OCI-LY1 (cell line): ENCODE results near the gene TBC1D14.

Experiments
- H2AFZ ChIP-seq: fragments of 200-600 bp; sonication (generic), shearing (Covaris generic); 2 replicates; pipeline ENCODE4 v1.6.0; 2014; ENCODE audit warnings: antibody characterized with exemption, mild to moderate bottlenecking, low read length
- H3F3A ChIP-seq: fragments of 200-600 bp; sonication (generic), shearing (Covaris generic); 2 replicates; pipeline ENCODE4 v1.6.0; 2014; ENCODE audit warnings: mild to moderate bottlenecking, antibody characterized with exemption, low read length, moderate library complexity; ENCODE audit not compliant: insufficient read depth
- H3K27ac ChIP-seq: fragments of 200-600 bp; sonication (generic); 2 replicates; pipeline ENCODE4 v1.5.1; 2014; ENCODE audit warnings: low read length, mixed run types, mild to moderate bottlenecking, low read depth; ENCODE audit not compliant: poor library complexity, severe bottlenecking
- H3K27me3 ChIP-seq: fragments of 200-600 bp; sonication (generic); 2 replicates; pipeline ENCODE4 v1.6.0; 2014; ENCODE audit warnings: antibody characterized with exemption, mild to moderate bottlenecking, low read length, moderate library complexity; ENCODE audit not compliant: insufficient read depth
- H3K36me3 ChIP-seq: fragments of 200-600 bp; sonication (generic); 2 replicates; pipeline ENCODE4 v1.6.1; 2014; ENCODE audit warnings: mild to moderate bottlenecking, antibody characterized with exemption, low read length, moderate library complexity, mixed read lengths; ENCODE audit not compliant: insufficient read depth
- H3K4me1 ChIP-seq: fragments of 200-600 bp; sonication (generic); 2 replicates; pipeline ENCODE4 v1.5.1; 2014; ENCODE audit warnings: mild to moderate bottlenecking, low read length, moderate library complexity; ENCODE audit not compliant: insufficient read depth, severe bottlenecking
- H3K4me2 ChIP-seq: fragments of 200-600 bp; sonication (generic), shearing (Covaris generic); 2 replicates; pipeline ENCODE4 v1.6.1; 2014; ENCODE audit warnings: low read length
- H3K4me3 ChIP-seq: fragments of 200-600 bp; sonication (generic); 2 replicates; pipeline ENCODE4 v1.5.1; 2014; ENCODE audit warnings: low read length, low read depth, mild to moderate bottlenecking, mixed read lengths; ENCODE audit not compliant: poor library complexity, severe bottlenecking
- H3K79me2 ChIP-seq: fragments of 200-600 bp; shearing (Covaris generic); 2 replicates; pipeline ENCODE4 v1.6.1; 2016; ENCODE audit warnings: mixed run types, low read length, mixed read lengths; ENCODE audit not compliant: insufficient read depth
- H3K9ac ChIP-seq: fragments of 200-600 bp; sonication (generic), shearing (Covaris generic); 2 replicates; pipeline ENCODE4 v1.6.1; 2014; ENCODE audit warnings: mild to moderate bottlenecking, low read length, mixed read lengths
- H3K9me2 ChIP-seq: fragments of 200-600 bp; sonication (generic), shearing (Covaris generic); 2 replicates; pipeline ENCODE4 v1.6.1; 2014; ENCODE audit warnings: low read depth, mild to moderate bottlenecking, low read length, mixed read lengths
- H3K9me3 ChIP-seq: fragments of 200-600 bp; shearing (Covaris generic); 2 replicates; pipeline ENCODE4 v1.6.1; 2014; ENCODE audit warnings: low read length, mixed read lengths
- H4K20me1 ChIP-seq: fragments of 200-600 bp; sonication (generic), shearing (Covaris generic); 2 replicates; pipeline ENCODE4 v1.6.0; 2016; ENCODE audit warnings: mild to moderate bottlenecking, low read length; ENCODE audit not compliant: insufficient read depth
- CTCF ChIP-seq: fragments of 200-600 bp; sonication (generic), shearing (Covaris generic); IDR thresholded peaks from 2 replicates; pipeline ENCODE4 v1.5.1; 2017; ENCODE audit warnings: mild to moderate bottlenecking, antibody characterized with exemption, low read length, moderate library complexity, mixed read lengths
- EZH2 ChIP-seq: fragments of 200-600 bp; sonication (generic), shearing (Covaris generic); IDR thresholded peaks from 2 replicates; pipeline ENCODE4 v1.8.0; 2017; ENCODE audit warnings: borderline replicate concordance, mixed run types, mild to moderate bottlenecking, antibody characterized with exemption, low read length, moderate library complexity, mixed read lengths

TBC1D14 gene

GRCh38 chr4:7016086-7016485, 106.5 kb downstream of the TBC1D14 start:
- no peaks in the 10 kb centered on the region for H3K9me2 ChIP-seq
- no peaks in the 10 kb centered on the region for H3K27me3 ChIP-seq
- H3K27ac ChIP-seq = no peak overlapping the region
- no peaks in the 10 kb centered on the region for H3K79me2 ChIP-seq
- H4K20me1 ChIP-seq = no peaks in the 10 kb centered on the region
- H3F3A ChIP-seq = no peaks in the 10 kb centered on the region
- H2AFZ ChIP-seq = no peak overlapping the region
- H3K9ac ChIP-seq = no peak overlapping the region
- no peaks in the 10 kb centered on the region for H3K9me3 ChIP-seq
- no peak overlapping the region for H3K4me3 ChIP-seq
- TF ChIP-seq EZH2 = no peak
- TF ChIP-seq CTCF = no peak
- no peak overlapping the region for H3K4me2 ChIP-seq
- H3K4me1 ChIP-seq = peaks cover 14% of the 10 kb centered on the region
- peaks cover 17% of the 10 kb centered on the region for H3K36me3 ChIP-seq

GRCh38 chr4:7016512-7016911, 106.9 kb downstream of the TBC1D14 start:
- H3K9ac ChIP-seq = no peak overlapping the region
- TF ChIP-seq CTCF (no peak), EZH2 (no peak)
- H3K9me3 ChIP-seq = no peaks in the 10 kb centered on the region
- H3K27me3 ChIP-seq = no peaks in the 10 kb centered on the region
- no peak overlapping the region for H3K4me2 ChIP-seq
- no peaks in the 10 kb centered on the region for H3K9me2 ChIP-seq
- H3K27ac ChIP-seq = no peak overlapping the region
- no peak overlapping the region for H3K4me3 ChIP-seq
- no peak overlapping the region for H2AFZ ChIP-seq
- peaks cover 14% of the 10 kb centered on the region for H3K4me1 ChIP-seq
- peaks cover 15% of the 10 kb centered on the region for H3K36me3 ChIP-seq
- no peaks in the 10 kb centered on the region for H3F3A ChIP-seq
- H3K79me2 ChIP-seq = no peaks in the 10 kb centered on the region
- H4K20me1 ChIP-seq = no peaks in the 10 kb centered on the region

- H3K9ac ChIP-seq = no peak overlapping the region
- peaks cover 14% of the 10 kb centered on the region for H3K4me1 ChIP-seq
- H4K20me1 ChIP-seq = no peaks in the 10 kb centered on the region
- H3K4me2 ChIP-seq = no peak overlapping the region
- no peak overlapping the region for H3K27ac ChIP-seq
- H3K36me3 ChIP-seq = peaks cover 12% of the 10 kb centered on the region
- no peak overlapping the region for H2AFZ ChIP-seq
- no peaks in the 10 kb centered on the region for H3K79me2 ChIP-seq
- no peaks in the 10 kb centered on the region for H3K9me3 ChIP-seq
- H3K9me2 ChIP-seq = no peaks in the 10 kb centered on the region
- TF ChIP-seq CTCF = no peak
- no peak for TF ChIP-seq EZH2
- no peaks in the 10 kb centered on the region for H3F3A ChIP-seq
- no peak overlapping the region for H3K4me3 ChIP-seq
- no peaks in the 10 kb centered on the region for H3K27me3 ChIP-seq
Observed at GRCh38 chr4:7017446-7018048, 107.9 kb downstream of the TBC1D14 start.
